Fibroblast of lung (primary cell): ENCODE data around the gene CABLES1. TPM values are rescaled to one million over a fixed set of nuclear protein-coding genes. Genes with fewer than 3 reads are reported as not detected.

Source experiments
- DNase-seq, 2 donors: peaks; one replicate each; pipeline versions ENCODE4 v3.0.0 to v3.0.0-alpha.2; 2010; ENCODE audit warnings: low read depth in 2 of 2
- H2AFZ ChIP-seq: 2 replicates; pipeline ENCODE4 v1.5.1; 2012; ENCODE audit warnings: low read length, control low read depth, inconsistent platforms
- H3K27ac ChIP-seq: 2 replicates; pipeline ENCODE4 v1.5.1; 2011; ENCODE audit warnings: low read length, control low read depth; ENCODE audit not compliant: insufficient read depth
- H3K27me3 ChIP-seq: 2 replicates; pipeline ENCODE4 v1.5.1; 2011; ENCODE audit warnings: mild to moderate bottlenecking, low read length; ENCODE audit not compliant: control insufficient read depth, insufficient read depth
- H3K36me3 ChIP-seq: 2 replicates; pipeline ENCODE4 v1.5.1; 2011; ENCODE audit warnings: low read length; ENCODE audit not compliant: control insufficient read depth, insufficient read depth
- H3K4me1 ChIP-seq: 2 replicates; pipeline ENCODE4 v1.5.1; 2011; ENCODE audit warnings: low read length; ENCODE audit not compliant: control insufficient read depth, insufficient read depth; ENCODE audit errors: extremely low read depth
- H3K4me2 ChIP-seq: 2 replicates; pipeline ENCODE4 v1.5.1; 2011; ENCODE audit warnings: low read length, control low read depth; ENCODE audit not compliant: insufficient read depth; ENCODE audit errors: extremely low read depth
- H3K4me3 ChIP-seq, 4 experiments: fragments of 200-600 bp in 1 of 4; sonication (generic) in 1 of 4; replicated peaks in 1 of 4; 2 replicates each; pipeline ENCODE4 v1.5.1; 2011 to 2016; ENCODE audit warnings: low read length in 4 of 4, low read depth in 3 of 4, mild to moderate bottlenecking in 3 of 4, control low read depth in 2 of 4, inconsistent platforms in 1 of 4, mixed read lengths in 1 of 4; ENCODE audit not compliant: insufficient read depth in 1 of 4; ENCODE audit errors: control extremely low read depth in 1 of 4
- H3K79me2 ChIP-seq: 2 replicates; pipeline ENCODE4 v1.5.1; 2012; ENCODE audit warnings: mild to moderate bottlenecking, low read length, inconsistent platforms; ENCODE audit not compliant: control insufficient read depth, insufficient read depth
- H3K9ac ChIP-seq: 2 replicates; pipeline ENCODE4 v1.5.1; 2011; ENCODE audit warnings: mild to moderate bottlenecking, low read length, control low read depth; ENCODE audit not compliant: insufficient read depth
- H3K9me3 ChIP-seq: 2 replicates; pipeline ENCODE4 v1.5.1; 2012; ENCODE audit warnings: low read depth, low read length; ENCODE audit not compliant: control insufficient read depth, insufficient read depth
- H4K20me1 ChIP-seq: 2 replicates; pipeline ENCODE4 v1.5.1; 2011; ENCODE audit warnings: low read length; ENCODE audit not compliant: control insufficient read depth, insufficient read depth; ENCODE audit errors: extremely low read depth
- EZH2 ChIP-seq: IDR thresholded peaks from 2 replicates; pipeline ENCODE4 v1.5.1; 2012; ENCODE audit warnings: low read length, control low read depth, mild to moderate bottlenecking; ENCODE audit errors: missing control alignments
- polyA plus RNA-seq, 2 donors: library from polyadenylated mRNA; depleted of rRNA in 1 of 2; stranded (reverse) in 1 of 2; unstranded in 1 of 2; fragments of >200 nt; gene quantifications; 2 replicates each; pipeline ENCODE4 v1.2.1, GENCODE V29; 2011 to 2012; ENCODE audit warnings: missing spikeins in 1 of 2
- total RNA-seq: library from RNA; depleted of rRNA; stranded (reverse); fragments of >200 nt; gene quantifications from 2 replicates; pipeline ENCODE4 v1.2.1, GENCODE V29; 2014
- TF ChIP-seq, protein P1 (sequence below), 2 donors: IDR thresholded peaks in 1 of 2; conservative IDR thresholded peaks in 1 of 2; 1 replicate in 1 of 2; 2 replicates in 1 of 2; pipeline ENCODE4 v1.5.1; 2011 to 2012; ENCODE audit warnings: low read length in 2 of 2, control low read depth in 1 of 2, inconsistent platforms in 1 of 2, low read depth in 1 of 2, mild to moderate bottlenecking in 1 of 2

Gene CABLES1
- total and polyA plus RNA-seq, 2 donors (not counting 1 experiment from before 2014, with no cell fraction given), result 5.1 to 11.4 TPM

- no peaks in the 10 kb centered on the region for H3K79me2 ChIP-seq
- no peak for DNase-seq
- H3K4me2 ChIP-seq, result no peak overlapping the region
- no peaks in the 10 kb centered on the region for H3K9me3 ChIP-seq
- no peaks in the 10 kb centered on the region for H3K27me3 ChIP-seq
- H3K4me3 ChIP-seq, result no peak overlapping the region
- no peaks in the 10 kb centered on the region for H3K4me1 ChIP-seq
- no peak overlapping the region for H2AFZ ChIP-seq
- H3K9ac ChIP-seq, result no peak overlapping the region
- no peak for TF ChIP-seq EZH2
- TF ChIP-seq, protein P1, sequence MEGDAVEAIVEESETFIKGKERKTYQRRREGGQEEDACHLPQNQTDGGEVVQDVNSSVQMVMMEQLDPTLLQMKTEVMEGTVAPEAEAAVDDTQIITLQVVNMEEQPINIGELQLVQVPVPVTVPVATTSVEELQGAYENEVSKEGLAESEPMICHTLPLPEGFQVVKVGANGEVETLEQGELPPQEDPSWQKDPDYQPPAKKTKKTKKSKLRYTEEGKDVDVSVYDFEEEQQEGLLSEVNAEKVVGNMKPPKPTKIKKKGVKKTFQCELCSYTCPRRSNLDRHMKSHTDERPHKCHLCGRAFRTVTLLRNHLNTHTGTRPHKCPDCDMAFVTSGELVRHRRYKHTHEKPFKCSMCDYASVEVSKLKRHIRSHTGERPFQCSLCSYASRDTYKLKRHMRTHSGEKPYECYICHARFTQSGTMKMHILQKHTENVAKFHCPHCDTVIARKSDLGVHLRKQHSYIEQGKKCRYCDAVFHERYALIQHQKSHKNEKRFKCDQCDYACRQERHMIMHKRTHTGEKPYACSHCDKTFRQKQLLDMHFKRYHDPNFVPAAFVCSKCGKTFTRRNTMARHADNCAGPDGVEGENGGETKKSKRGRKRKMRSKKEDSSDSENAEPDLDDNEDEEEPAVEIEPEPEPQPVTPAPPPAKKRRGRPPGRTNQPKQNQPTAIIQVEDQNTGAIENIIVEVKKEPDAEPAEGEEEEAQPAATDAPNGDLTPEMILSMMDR (conservative IDR thresholded peaks at IDR 0.05 in 1 of 2, IDR thresholded peaks at IDR 0.05 in 1 of 2; ENCODE audit: low read depth in 1 of 2, low read length in 2 of 2), result no peak
- H3K27ac ChIP-seq, result no peak overlapping the region
- H4K20me1 ChIP-seq, result no peaks in the 10 kb centered on the region
- no peaks in the 10 kb centered on the region for H3K36me3 ChIP-seq
These were observed 54.7 kb downstream of the CABLES1 start for GRCh38 chr18:23189768-23190661.

DNA sequence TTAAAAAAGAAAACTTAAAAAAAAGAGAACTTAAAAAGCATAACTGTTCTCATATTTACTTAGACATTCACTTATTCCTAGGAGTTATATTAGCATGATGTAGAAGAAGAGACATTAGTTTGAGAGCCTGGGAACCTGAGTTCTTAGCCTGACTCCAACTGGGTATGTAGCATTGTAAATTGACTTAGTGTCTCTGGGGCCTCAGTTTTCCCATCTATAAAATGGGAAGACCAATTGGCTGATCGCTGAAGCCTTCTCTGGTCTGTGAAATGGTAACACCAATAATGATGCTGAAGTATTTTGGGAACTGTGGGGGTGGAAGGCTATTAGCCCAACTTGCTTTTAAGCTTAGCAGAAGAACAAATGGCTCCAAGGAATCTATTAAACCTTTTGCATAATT, 55.9 kb downstream of the CABLES1 start:
- Histone ChIP-seq H3K27me3 (no peaks in the 10 kb centered on the region), H3K36me3 (no peaks in the 10 kb centered on the region), H3K27ac (no peak overlapping the region), H3K4me1 (no peaks in the 10 kb centered on the region), H3K4me3 (no peak overlapping the region), H3K4me2 (no peak overlapping the region), H3K9me3 (no peaks in the 10 kb centered on the region), H3K79me2 (no peaks in the 10 kb centered on the region), H4K20me1 (no peaks in the 10 kb centered on the region), H2AFZ (no peak overlapping the region), H3K9ac (no peak overlapping the region)
- TF ChIP-seq, protein P1 (conservative IDR thresholded peaks at IDR 0.05 in 1 of 2, IDR thresholded peaks at IDR 0.05 in 1 of 2; ENCODE audit: low read depth in 1 of 2, low read length in 2 of 2), result no peak
- DNase-seq, result no peak

GRCh38 chr18:23193742-23194141, 58.5 kb downstream of the CABLES1 start:
- Histone ChIP-seq H3K36me3 (no peaks in the 10 kb centered on the region), H3K9ac (no peak overlapping the region), H4K20me1 (no peaks in the 10 kb centered on the region), H3K79me2 (no peaks in the 10 kb centered on the region), H3K27me3 (no peaks in the 10 kb centered on the region), H3K4me1 (no peaks in the 10 kb centered on the region), H3K9me3 (no peaks in the 10 kb centered on the region), H2AFZ (no peak overlapping the region), H3K27ac (no peak overlapping the region), H3K4me2 (no peak overlapping the region), H3K4me3 (no peak overlapping the region)
- TF ChIP-seq EZH2, result no peak
- TF ChIP-seq, protein P1 (conservative IDR thresholded peaks at IDR 0.05 in 1 of 2, IDR thresholded peaks at IDR 0.05 in 1 of 2; ENCODE audit: low read depth in 1 of 2, low read length in 2 of 2), result no peak
- DNase-seq, result no peak
